NCI-H1048 (cell line): ENCODE results near the gene LRRC41.
A peak's percentile ranks its signal among the peaks of the same experiment; 100 is the strongest.
"Not testable (repeated sequence)": the region's sequence is repeated elsewhere in the genome, so short reads cannot be mapped to it uniquely, and the experiment has no call there.

ENCODE experiments used
- DNase-seq: peaks from one replicate; lab custom pipeline; 2025; lab: John Stamatoyannopoulos, UW

Gene LRRC41

GRCh38 chr1:46284597-46285564, 18.5 kb downstream of the LRRC41 start:
- no peak for DNase-seq

- no peak for DNase-seq
Measured at GRCh38 chr1:46284058-46284457, 19.4 kb downstream of the LRRC41 start.

DNA sequence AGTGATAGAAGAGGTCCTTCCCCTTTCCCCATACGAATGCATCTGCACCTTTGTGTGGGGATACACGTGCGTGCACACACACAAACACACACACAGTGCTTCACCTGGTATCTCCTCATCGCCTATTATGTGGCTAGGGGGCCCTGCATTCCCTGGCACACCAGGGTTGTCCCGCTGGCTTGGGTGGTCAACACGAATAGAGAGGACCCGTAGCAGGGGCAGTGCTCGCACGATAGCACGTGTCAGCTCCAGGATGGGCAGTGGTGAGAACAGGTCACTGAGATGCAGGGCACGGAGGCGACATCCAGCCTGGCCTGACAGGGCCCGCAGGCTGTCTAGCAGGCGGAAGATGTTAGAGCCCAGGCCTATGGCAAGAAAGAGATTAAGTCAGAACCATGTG, 22.4 kb downstream of the LRRC41 start:
- no peak for DNase-seq

GRCh38 chr1:46280092-46280491, 23.3 kb downstream of the LRRC41 start:
- no peak for DNase-seq

- no peak for DNase-seq
Measured at GRCh38 chr1:46278807-46279206, 24.6 kb downstream of the LRRC41 start.

DNA sequence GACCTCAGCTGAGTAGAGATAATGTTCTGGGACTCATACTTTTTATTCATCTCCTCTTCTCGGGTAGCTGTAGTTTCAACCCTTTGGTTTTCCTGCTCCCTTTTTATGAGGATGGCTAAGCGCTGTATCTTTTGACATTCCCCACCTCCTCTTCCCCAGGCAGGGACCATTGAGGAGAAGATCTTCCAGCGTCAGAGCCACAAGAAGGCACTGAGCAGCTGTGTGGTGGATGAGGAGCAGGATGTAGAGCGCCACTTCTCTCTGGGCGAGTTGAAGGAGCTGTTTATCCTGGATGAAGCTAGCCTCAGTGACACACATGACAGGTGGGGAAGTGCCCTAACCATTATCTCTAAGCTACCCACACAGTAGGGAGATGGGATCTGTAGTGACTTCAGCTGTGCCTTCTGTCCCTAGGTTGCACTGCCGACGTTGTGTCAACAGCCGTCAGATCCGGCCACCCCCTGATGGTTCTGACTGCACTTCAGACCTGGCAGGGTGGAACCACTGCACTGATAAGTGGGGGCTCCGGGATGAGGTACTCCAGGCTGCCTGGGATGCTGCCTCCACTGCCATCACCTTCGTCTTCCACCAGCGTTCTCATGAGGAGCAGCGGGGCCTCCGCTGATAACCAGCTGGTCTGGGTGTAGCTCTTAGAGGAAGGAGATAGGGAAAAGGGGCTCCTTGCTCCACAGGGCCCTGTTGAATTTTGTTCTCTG, 25.6 kb downstream of the LRRC41 start:
- DNase-seq, result no peak

DNA sequence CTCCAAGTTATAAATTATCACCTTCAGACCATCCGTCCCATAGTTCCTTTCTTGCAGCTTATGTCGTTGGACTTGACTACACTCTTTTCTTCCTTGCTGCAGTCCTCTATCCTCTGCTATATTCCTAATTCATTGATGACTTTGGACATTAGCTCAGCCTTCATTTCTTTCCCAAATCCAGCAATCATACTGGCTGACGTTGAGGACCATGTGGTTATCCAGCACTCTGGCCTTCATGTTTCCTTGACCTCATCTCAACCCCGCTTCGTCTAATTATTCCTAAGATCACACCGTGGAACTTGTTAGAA, 28.4 kb downstream of the LRRC41 start:
- no peak for DNase-seq

GRCh38 chr1:46274225-46275029, 29.0 kb downstream of the LRRC41 start:
- DNase-seq, result no peak

DNA sequence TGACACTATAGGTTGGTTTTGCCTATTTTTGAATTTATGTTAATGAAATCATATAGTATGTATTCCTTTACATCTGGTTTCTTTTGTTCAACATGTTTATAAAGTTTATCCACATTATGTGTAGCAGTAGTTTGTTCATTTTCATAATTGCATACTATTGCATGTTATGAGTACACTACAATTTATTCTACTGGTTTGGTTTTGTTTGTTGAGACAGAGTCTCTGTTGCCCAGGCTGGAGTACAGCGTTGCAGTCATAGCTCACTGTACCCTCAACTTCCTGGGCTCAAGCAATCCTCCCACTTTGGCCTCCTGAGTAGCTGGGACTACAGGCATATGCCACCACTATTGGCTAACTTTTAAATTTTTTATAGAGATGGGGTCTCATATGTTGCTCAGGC, 34.8 kb downstream of the LRRC41 start:
- no peak for DNase-seq

GRCh38 chr1:46263146-46263545, 40.3 kb downstream of the LRRC41 start:
- DNase-seq, result no peak

GRCh38 chr1:46262508-46262907, 40.9 kb downstream of the LRRC41 start:
- DNase-seq, result no peak

DNA sequence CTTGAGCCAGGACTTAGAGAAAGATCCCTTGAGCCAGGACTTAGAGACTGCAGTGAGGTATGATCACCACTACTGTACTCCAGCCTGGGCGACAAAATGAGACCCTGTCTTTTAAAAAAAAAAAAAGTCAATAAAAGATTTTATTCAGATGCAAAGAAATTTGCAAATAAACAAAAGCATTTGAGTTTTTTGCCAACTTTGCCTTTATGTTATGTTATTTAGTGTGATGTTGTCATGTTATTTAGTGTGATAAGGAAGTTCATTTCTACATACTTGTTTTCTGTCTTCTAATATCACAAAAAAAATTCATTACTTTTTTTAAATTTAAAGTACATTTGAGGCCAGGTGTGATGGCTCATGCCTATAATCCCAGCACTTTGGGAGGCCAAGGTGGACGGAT, 46.9 kb downstream of the LRRC41 start:
- DNase-seq, result no peak

DNA sequence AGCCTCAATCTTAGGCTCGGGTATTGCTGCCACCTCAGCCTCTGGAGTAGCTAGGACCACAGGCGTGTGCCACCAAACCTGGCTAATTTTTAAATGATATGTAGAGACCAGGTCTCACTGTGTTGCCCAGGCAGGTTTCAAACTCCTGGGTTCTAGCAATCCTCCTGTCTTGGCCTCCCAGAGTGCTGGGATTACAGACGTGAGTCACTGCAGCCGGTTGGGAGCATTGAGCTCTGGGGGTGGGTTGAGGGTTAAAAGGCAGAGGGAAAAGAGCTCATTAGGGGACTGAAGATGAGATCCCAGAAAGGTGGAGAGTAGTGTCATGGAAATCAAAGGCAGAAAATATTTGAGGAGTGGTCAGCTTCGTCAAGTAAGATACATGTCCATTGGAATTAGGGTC, 48.7 kb downstream of the LRRC41 start:
- DNase-seq, result no peak

GRCh38 chr1:46248122-46248920, 55.1 kb downstream of the LRRC41 start:
- peak; percentile 60 for DNase-seq

GRCh38 chr1:46247436-46248121, 55.8 kb downstream of the LRRC41 start, which contains the start of gene RAD54L:
TSS of gene RAD54L (plus strand) at chr1:46247763. CDS start at chr1:46248406, 643 bp downstream.
- peak; percentile 93 for DNase-seq

GRCh38 chr1:46246548-46247435, 56.6 kb downstream of the LRRC41 start:
- DNase-seq, result no peak

DNA sequence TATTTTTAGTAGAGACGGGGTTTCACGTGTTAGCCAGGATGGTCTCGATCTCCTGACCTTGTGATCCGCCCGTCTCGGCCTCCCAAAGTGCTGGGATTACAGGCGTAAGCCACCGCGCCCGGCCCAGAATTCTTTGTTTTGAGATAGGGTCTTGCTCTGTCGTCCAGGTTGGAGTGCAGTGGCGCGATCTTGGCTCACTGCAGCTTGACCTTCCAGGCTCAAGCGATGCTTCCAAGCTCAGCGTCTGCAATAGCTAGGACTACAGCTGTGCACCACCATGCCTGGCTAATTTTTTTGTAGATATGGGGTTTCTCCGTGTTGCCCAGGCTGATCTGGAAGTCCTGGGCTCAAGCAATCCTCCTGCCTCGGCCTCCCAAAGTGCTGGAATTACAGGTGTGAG, 57.3 kb downstream of the LRRC41 start:
- not testable (repeated sequence) for DNase-seq

- DNase-seq, result no peak
Measured at GRCh38 chr1:46244656-46245371, 58.6 kb downstream of the LRRC41 start.

GRCh38 chr1:46243831-46244230, 59.6 kb downstream of the LRRC41 start:
- DNase-seq, result not testable (repeated sequence)
